Endothelial cell of umbilical vein (primary cell): ENCODE data around the gene RASL12. TPM values are rescaled to one million over a fixed set of nuclear protein-coding genes. Genes with fewer than 3 reads are reported as not detected.

ENCODE experiments used
- BruUV-seq: library from RNA; stranded (reverse); fragments of 400-500 nt; replicated peaks from 2 replicates; lab custom pipeline; 2021; lab: Mats Ljungman, UMichigan
- CTCF ChIA-PET: fragments of 300-600, 350-600 bp; sonication (Branson Sonifier 250); formaldehyde crosslinking; loops from one replicate; lab custom pipeline; 2021; ENCODE audit warnings: antibody characterized with exemption, inconsistent platforms; lab: Charles Lee
- POLR2A ChIA-PET: fragments of 300-600, 350-600 bp; sonication (Branson Sonifier 250); formaldehyde crosslinking; loops from one replicate; lab custom pipeline; 2021; ENCODE audit warnings: antibody characterized with exemption, inconsistent platforms; lab: Charles Lee
- DNase-seq: peaks from one replicate; pipeline ENCODE4 v3.0.0-alpha.2; 2011; ENCODE audit warnings: low read depth, low spot score
- FAIRE-seq: peaks from 2 replicates; lab custom pipeline; 2011; peaks lifted over from hg19 to GRCh38; lab: Jason Lieb, UNC
- H2AFZ ChIP-seq: 2 replicates; pipeline ENCODE4 v1.6.0; 2012; ENCODE audit warnings: low read depth, low read length, control low read depth, inconsistent platforms
- H3K27ac ChIP-seq: 2 replicates; pipeline ENCODE4 v1.5.1; 2011; ENCODE audit warnings: low read depth, mild to moderate bottlenecking, control low read depth, low read length, moderate library complexity; ENCODE audit not compliant: insufficient read depth
- H3K27me3 ChIP-seq, 2 experiments: 2 replicates each; pipeline versions ENCODE4 v1.6.0 to v1.6.1; 2011; ENCODE audit warnings: low read length in 2 of 2, mixed read lengths in 1 of 2; ENCODE audit not compliant: control insufficient read depth in 2 of 2, insufficient read depth in 2 of 2
- H3K36me3 ChIP-seq, 2 experiments: 2 replicates in 1 of 2; 3 replicates in 1 of 2; pipeline ENCODE4 v1.5.1; 2011; ENCODE audit warnings: low read length in 2 of 2, mild to moderate bottlenecking in 1 of 2, moderate library complexity in 1 of 2; ENCODE audit not compliant: control insufficient read depth in 2 of 2, insufficient read depth in 2 of 2; ENCODE audit errors: extremely low read depth in 1 of 2
- H3K4me1 ChIP-seq: 3 replicates; pipeline ENCODE4 v1.5.1; 2011; ENCODE audit warnings: mild to moderate bottlenecking, low read length; ENCODE audit not compliant: control insufficient read depth, insufficient read depth; ENCODE audit errors: extremely low read depth
- H3K4me2 ChIP-seq: 2 replicates; pipeline ENCODE4 v1.6.1; 2011; ENCODE audit warnings: low read length, control low read depth, mixed read lengths; ENCODE audit not compliant: insufficient read depth
- H3K4me3 ChIP-seq, 3 experiments: fragments of 200-600 bp in 1 of 3; sonication (generic), shearing (Covaris generic) in 1 of 3; replicated peaks in 1 of 3; 2 replicates each; pipeline ENCODE4 v1.5.1; 2011 to 2016; ENCODE audit warnings: control low read depth in 3 of 3, low read length in 3 of 3, mild to moderate bottlenecking in 2 of 3, inconsistent platforms in 1 of 3, low read depth in 1 of 3, moderate library complexity in 1 of 3; ENCODE audit not compliant: insufficient read depth in 1 of 3
- H3K79me2 ChIP-seq: 2 replicates; pipeline ENCODE4 v1.6.0; 2012; ENCODE audit warnings: low read length, inconsistent platforms; ENCODE audit not compliant: control insufficient read depth, insufficient read depth
- H3K9ac ChIP-seq: replicated peaks from 2 replicates; pipeline ENCODE3; 2011; ENCODE audit warnings: low read length, control low read depth; ENCODE audit not compliant: insufficient read depth; ENCODE audit errors: extremely low read depth
- H3K9me1 ChIP-seq: replicated peaks from 3 replicates; pipeline ENCODE4 v1.6.0; 2011; ENCODE audit warnings: mild to moderate bottlenecking, low read length; ENCODE audit not compliant: control insufficient read depth, insufficient read depth; ENCODE audit errors: extremely low read depth
- H3K9me3 ChIP-seq: replicated peaks from 2 replicates; pipeline ENCODE4 v1.5.1; 2012; ENCODE audit warnings: low read length, inconsistent platforms; ENCODE audit not compliant: control insufficient read depth, insufficient read depth
- H4K20me1 ChIP-seq: replicated peaks from 2 replicates; pipeline ENCODE3; 2011; ENCODE audit warnings: mild to moderate bottlenecking, low read length; ENCODE audit not compliant: control insufficient read depth, insufficient read depth; ENCODE audit errors: extremely low read depth
- EZH2 ChIP-seq: IDR thresholded peaks from 2 replicates; pipeline ENCODE4 v1.6.1; 2012; ENCODE audit warnings: borderline replicate concordance, low read depth, mild to moderate bottlenecking, moderate library complexity, low read length, inconsistent platforms; ENCODE audit not compliant: severe bottlenecking
- JUN ChIP-seq: IDR thresholded peaks from 2 replicates; pipeline ENCODE4 v1.6.1; 2011; ENCODE audit warnings: borderline replicate concordance, low read depth; ENCODE audit not compliant: insufficient read length, insufficient read depth
- MYC ChIP-seq: IDR thresholded peaks from one replicate; pipeline ENCODE4 v1.6.1; 2011; ENCODE audit warnings: mild to moderate bottlenecking, low read depth, low read length
- POLR2A ChIP-seq: IDR thresholded peaks from 2 replicates; pipeline ENCODE4 v1.6.1; 2012; ENCODE audit warnings: low read depth, mild to moderate bottlenecking, control low read depth, low read length
- POLR2AphosphoS5 ChIP-seq: IDR thresholded peaks from 2 replicates; pipeline ENCODE4 v1.6.1; 2012; ENCODE audit warnings: low read depth, mild to moderate bottlenecking, control low read depth, low read length, moderate library complexity; ENCODE audit not compliant: insufficient read depth
- dilution Hi-C: fragments of 300-500 bp; cut with MboI; formaldehyde crosslinking; loops from one replicate; pipeline ENCODE4 v1.15.0; 2019; ENCODE audit warnings: low sequenced_read_pairs; ENCODE audit not compliant: extremely low pct_ligation_motif_present
- intact Hi-C: fragments of 100-400 bp; cut with micrococcal nuclease; formaldehyde crosslinking; loops from one replicate; pipeline ENCODE4 v1.10.0; 2022
- polyA plus RNA-seq, 4 experiments: library from polyadenylated mRNA; depleted of rRNA in 3 of 4; stranded (reverse) in 3 of 4; unstranded in 1 of 4; fragments of >200 nt; gene quantifications; 2 replicates each; pipeline versions ENCODE4 v1.2.1 to v1.2.3, GENCODE V29; 2011 to 2012; ENCODE audit warnings: missing spikeins in 1 of 4
- total RNA-seq: library from RNA; stranded (reverse); gene quantifications from 2 replicates; pipeline ENCODE4 v1.2.3, GENCODE V29; 2021
- TF ChIP-seq, protein P1 (sequence below): IDR thresholded peaks from 2 replicates; pipeline ENCODE4 v1.6.1; 2011; ENCODE audit not compliant: insufficient read depth, insufficient read length

RASL12 gene
- total and polyA plus RNA-seq, 2 donors (not counting 3 experiments of a cell fraction or from before 2014, with no cell fraction given): not detected

DNA sequence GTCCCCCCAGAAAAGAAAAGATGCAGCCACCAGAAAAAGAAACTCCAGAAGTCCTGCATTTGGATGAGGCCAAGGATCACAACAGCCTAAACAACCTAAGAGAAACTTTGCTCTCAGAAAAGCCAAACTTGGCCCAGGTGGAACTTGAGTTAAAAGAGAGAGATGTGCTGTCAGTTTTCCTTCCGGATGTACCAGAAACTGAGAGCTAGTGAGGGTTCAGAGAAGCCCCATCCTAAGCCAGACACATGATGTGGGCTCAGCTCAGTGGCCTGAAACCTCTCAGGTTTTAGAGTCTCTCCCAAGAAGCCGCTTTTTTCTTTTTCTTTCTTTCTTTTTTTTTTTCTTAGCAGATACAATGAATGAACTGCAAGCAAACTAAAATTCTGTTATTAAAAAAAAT lies 14.8 kb downstream of the RASL12 start:
- dilution Hi-C loops: no loop called here
- CTCF ChIA-PET: interaction anchor here (0.8 to 7.2 kb wide), 10 partner anchors 9 to 245 kb away, joined by 3 to 89 read pairs (median 5); partner anchors contain the start of gene KBTBD13
- DNase-seq (no peak), FAIRE-seq (no peak)
- no peaks in the 10 kb centered on the region for H3K9me1 ChIP-seq
- POLR2A ChIA-PET: no interaction called here
- no peaks in the 10 kb centered on the region for H3K79me2 ChIP-seq
- no peaks in the 10 kb centered on the region for H4K20me1 ChIP-seq
- no peak overlapping the region for H3K4me3 ChIP-seq
- no peak for TF ChIP-seq JUN
- TF ChIP-seq POLR2A: no peak
- TF ChIP-seq MYC: no peak
- TF ChIP-seq EZH2: no peak
- H3K4me1 ChIP-seq: peaks cover 11% of the 10 kb centered on the region
- intact Hi-C loops: no loop called here
- H3K27ac ChIP-seq: no peak overlapping the region
- no peaks in the 10 kb centered on the region for H3K27me3 ChIP-seq
- no peak overlapping the region for H2AFZ ChIP-seq
- no peak overlapping the region for H3K9ac ChIP-seq
- H3K36me3 ChIP-seq: no peaks in the 10 kb centered on the region
- H3K9me3 ChIP-seq: no peaks in the 10 kb centered on the region
- no peak overlapping the region for H3K4me2 ChIP-seq
- BruUV-seq: no TSS peak

DNA sequence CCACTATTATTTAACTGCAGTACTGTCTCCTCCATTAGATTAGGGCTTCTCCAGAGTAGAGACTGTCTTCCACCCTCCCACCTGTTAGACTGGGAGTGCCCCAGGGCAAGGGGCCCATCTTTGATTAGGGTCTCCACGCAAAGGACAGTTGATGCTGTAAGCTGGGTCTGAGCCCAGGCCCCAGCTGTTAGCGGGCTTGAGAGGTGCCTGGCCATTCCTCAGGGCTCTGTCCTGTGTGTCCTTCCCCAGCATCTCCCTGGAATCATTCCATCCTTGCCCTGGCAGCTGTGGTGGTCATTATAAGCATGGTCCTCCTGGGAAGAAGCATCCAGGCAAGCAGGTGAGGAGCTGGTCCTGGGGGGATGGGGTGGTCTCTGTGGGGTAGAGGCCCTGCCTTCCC lies 16.5 kb downstream of the RASL12 start:
- no peak overlapping the region for H3K4me2 ChIP-seq
- no TSS peak for BruUV-seq
- H3K9me1 ChIP-seq: no peaks in the 10 kb centered on the region
- no peak overlapping the region for H3K27ac ChIP-seq
- ChIA-PET POLR2A (no interaction called here), CTCF (interaction anchor here (0.7 to 7.2 kb wide), 7 partner anchors 9 to 52 kb away, joined by 3 to 89 read pairs (median 5); partner anchors contain the start of gene KBTBD13)
- no peak for TF ChIP-seq POLR2AphosphoS5
- TF ChIP-seq, protein P1, sequence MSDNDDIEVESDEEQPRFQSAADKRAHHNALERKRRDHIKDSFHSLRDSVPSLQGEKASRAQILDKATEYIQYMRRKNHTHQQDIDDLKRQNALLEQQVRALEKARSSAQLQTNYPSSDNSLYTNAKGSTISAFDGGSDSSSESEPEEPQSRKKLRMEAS: no peak
- TF ChIP-seq JUN: no peak
- no peak for TF ChIP-seq EZH2
- FAIRE-seq (no peak), DNase-seq (no peak)
- H3K4me3 ChIP-seq: no peak overlapping the region
- H3K9me3 ChIP-seq: no peaks in the 10 kb centered on the region
- intact Hi-C loops (no loop called here), dilution Hi-C loops (no loop called here)
- no peaks in the 10 kb centered on the region for H4K20me1 ChIP-seq
- H3K4me1 ChIP-seq: peaks cover 11% of the 10 kb centered on the region
- no peaks in the 10 kb centered on the region for H3K36me3 ChIP-seq
- H3K9ac ChIP-seq: no peak overlapping the region
- H3K27me3 ChIP-seq: no peaks in the 10 kb centered on the region
- no peak overlapping the region for H2AFZ ChIP-seq
- H3K79me2 ChIP-seq: no peaks in the 10 kb centered on the region
